GM18868 (cell line): Measurements from ENCODE around the gene IFITM10.
"Not testable (repeated sequence)": the region's sequence is repeated elsewhere in the genome, so short reads cannot be mapped to it uniquely, and the experiment has no call there.

Experiments
- ATAC-seq: cut with Tn5 transposase; IDR thresholded peaks from one replicate; pipeline ENCODE4 v1.9.1; 2021; ENCODE audit warnings: mild to moderate bottlenecking, moderate library complexity; ENCODE audit not compliant: unreplicated experiment

The IFITM10 gene

DNA sequence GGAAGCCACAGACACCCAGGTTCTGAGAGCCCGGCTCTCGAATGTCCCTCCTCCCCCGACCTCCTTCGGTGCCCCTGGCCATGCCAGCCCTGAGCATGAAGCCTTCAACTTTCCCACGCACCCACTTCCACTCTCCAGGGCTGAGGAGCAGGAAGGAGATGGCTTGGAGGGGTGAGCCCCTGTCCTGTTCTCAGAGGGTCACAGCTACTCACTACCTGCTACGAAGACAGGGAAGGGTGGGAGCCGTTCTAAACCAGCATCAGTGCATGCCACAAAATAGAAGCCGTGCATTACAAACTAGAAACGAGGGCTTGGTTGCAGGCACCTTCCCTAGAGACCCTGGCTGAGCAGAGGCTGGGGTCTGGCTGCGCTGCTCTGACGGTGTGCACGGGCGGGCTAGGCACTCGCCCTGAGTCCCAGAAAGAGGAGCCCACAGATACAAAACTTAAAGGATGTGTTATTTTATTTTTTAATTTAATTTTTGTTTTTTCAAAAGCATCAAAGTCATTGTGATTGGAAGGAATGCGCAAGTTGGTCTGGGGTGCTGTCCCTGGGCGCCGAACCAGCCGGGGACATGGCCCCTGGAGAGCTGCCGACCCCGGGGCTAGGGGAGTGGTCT lies 57.6 kb downstream of the IFITM10 start:
- ATAC-seq = no peak

DNA sequence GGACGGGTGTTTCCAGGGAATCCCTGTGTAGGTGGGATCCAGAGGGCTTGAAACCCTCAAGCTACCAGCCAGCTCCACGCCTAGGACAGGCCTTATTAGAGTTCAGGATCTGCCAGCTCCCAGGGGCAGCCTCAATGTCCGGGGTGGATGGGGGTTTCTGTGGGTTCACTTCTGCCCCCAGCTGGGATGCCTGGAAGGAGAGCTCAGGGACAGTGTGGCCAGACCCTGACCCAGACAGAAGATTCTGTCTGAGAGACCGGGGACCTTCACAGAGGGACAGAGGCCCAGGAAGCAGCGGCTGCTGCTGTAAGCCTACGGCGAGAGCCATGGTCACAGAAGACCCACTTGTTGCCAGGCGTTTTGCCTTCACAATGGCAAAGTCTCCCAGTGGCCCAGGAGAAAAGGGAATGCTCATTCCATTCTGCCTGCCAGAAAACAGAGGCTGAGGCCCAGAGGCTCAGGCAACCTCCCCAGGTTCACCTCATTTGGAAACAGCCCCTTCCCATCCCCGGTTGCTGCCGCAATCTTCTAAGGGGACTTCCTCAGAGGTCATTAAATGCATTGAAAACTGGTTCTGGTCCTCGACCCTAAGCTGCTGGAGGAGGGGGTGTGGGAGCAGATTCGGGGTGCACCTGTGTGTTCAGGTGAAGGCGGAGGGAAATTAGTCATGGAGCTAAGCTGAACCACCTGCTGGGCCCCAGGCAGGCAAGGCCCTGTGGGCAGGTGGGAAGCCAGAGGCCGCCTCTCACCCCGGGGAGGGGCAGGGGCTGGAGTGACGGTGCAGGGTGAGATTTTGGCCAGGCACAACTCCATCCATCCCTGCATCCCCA lies 58.3 kb downstream of the IFITM10 start:
- no peak for ATAC-seq

DNA sequence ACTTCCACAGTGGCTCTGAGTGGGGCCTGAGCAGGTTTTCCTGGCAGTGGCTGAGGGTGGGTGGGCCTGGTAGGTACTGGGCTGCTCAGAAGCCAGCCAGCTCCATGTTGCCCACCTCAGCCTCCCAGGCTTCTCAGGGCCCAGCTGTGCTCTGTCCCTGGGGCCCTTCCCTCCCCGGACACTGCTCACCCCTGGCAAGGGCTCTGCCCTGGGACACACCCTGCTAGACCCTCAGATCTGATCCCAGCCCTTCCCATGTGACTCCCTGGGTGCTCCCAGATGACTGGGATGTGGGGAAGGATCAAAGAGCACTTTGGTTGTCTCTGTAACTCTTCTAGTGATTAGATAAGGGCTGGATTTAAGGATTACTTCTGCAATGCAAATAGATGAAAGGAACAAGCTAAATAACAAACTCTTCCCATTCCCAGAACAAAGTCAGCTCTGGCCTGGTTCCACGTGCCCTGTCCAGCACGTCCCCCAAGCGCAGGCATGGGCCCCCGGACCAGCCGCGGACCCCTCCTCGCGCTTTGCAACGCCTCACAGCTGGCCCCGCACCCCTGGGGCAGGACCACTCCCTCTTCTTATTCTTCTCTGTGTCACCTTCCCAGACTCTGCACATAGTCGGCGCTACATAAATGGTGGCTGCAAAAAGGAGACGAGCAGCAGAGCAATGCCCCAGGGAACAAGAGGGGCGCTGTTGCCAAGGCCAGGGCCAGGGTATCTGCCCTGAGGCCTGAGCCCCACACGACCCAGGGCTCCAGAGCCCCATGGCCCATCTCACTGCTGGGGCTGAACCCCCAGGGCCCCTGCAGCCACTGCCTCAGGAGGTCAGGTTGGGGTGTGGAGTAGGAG lies 59.1 kb downstream of the IFITM10 start:
- ATAC-seq = no peak

DNA sequence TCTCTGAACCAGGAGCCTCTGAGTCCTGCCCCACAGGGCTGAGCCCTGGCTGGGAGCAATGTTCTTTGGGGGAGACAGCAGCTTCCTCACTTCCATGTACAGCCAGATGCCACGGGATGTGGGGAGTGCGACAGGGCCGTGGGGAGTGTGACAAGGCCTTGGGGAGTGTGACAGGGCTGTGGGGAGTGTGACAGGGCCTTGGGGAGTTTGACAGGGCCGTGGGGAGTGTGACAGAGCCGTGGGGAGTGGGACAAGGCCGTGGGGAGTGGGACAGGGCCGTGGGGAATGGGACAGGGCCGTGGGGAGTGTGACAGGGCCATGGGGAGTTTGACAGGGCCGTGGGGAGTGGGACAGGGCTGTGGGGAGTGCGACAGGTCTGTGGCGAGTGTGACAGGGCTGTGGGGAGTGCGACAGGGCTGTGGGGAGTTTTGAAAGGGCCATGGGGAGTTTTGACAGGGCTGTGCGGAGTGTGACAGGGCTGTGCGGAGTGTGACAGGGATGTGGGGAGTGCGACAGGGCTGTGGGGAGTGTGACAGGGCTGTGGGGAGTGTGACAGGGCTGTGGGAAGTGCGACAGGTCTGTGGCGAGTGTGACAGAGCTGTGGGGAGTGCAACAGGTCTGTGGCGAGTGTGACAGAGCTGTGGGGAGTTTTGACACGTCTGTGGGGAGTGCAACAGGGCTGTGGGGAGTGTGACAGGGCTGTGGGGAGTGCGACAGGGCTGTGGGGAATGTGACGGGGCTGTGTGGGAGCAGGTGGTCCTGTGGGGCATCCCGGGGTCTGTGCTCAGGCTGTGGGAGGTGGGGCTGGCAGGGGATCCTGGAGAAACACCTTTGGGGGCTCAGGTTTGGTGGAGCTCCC lies 60.0 kb downstream of the IFITM10 start:
- no peak for ATAC-seq

DNA sequence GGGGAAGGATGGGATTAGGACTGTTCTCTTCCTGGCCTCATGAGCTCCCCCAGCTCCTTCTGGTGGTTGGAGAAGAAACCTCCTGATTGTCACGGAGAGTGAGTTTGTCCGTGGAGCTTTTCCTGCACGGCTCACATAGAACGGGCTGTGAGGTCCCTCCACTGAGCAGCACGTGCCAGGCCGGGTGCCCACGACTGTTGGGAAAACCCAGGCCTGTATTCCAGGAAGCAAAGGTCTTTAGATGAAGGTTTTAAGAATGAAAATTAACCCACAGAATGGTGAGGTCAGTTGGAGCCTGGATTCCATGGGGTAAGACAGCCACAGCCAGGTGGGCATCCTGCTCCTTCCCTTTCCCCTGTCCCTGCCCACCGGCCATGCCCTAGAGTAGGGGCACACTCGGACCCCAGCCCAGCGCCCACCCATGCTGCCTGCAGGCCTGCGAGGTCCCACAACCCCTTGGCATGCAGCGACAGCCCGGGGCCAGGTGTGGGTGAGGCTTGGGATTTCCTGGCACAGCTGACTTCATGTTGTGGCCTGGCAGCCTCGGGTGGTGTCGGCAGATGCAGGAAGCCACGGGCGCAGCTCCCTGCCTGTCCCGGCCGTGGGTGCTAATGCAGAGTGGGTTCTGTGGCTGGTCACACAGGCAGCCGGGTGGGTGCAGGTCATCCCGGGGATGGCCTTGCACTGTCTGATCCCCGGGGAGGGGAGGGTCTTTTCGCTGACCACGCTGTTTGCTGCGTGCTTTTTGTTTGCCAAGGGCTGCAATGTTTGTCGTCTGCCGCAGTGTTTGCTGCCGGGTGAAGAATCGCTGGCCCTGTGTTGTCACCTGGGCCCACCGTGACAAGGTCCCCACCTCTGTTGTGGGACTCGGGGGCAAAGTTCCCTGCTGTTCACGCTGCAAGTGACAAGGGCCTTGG lies 60.9 kb downstream of the IFITM10 start:
- ATAC-seq = not testable (repeated sequence)

DNA sequence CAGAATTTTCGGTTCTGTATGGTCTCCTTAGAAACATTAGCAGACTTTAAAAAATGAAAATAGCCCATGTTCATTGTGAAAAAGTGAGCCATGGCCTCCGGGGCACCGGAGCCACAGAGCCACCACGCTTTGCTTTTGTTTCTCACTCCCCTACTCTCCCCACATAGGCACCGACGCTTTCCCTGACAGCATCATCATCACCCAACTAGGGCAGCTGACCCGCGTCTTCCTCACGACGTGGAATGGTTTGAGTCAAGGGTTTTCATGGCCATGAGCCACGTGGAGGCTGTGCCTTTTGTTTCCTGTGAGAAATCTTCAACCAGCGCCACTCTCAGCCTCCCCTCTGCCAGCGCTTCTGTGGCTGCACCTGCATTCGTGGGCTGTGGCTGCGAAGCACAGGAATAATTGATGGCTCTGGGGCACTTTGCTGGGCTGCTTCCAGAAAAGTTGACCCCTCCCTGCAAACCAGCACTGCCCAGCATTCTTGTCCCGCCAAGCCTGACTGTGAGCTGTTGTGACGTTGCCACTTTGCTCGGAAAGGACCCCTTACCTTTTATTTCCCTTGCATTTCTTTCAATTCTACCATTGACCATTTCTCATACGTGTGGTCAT lies 62.0 kb downstream of the IFITM10 start:
- ATAC-seq = not testable (repeated sequence)

- ATAC-seq = not testable (repeated sequence)
Observed at GRCh38 chr11:1686220-1686619, 64.2 kb downstream of the IFITM10 start.

DNA sequence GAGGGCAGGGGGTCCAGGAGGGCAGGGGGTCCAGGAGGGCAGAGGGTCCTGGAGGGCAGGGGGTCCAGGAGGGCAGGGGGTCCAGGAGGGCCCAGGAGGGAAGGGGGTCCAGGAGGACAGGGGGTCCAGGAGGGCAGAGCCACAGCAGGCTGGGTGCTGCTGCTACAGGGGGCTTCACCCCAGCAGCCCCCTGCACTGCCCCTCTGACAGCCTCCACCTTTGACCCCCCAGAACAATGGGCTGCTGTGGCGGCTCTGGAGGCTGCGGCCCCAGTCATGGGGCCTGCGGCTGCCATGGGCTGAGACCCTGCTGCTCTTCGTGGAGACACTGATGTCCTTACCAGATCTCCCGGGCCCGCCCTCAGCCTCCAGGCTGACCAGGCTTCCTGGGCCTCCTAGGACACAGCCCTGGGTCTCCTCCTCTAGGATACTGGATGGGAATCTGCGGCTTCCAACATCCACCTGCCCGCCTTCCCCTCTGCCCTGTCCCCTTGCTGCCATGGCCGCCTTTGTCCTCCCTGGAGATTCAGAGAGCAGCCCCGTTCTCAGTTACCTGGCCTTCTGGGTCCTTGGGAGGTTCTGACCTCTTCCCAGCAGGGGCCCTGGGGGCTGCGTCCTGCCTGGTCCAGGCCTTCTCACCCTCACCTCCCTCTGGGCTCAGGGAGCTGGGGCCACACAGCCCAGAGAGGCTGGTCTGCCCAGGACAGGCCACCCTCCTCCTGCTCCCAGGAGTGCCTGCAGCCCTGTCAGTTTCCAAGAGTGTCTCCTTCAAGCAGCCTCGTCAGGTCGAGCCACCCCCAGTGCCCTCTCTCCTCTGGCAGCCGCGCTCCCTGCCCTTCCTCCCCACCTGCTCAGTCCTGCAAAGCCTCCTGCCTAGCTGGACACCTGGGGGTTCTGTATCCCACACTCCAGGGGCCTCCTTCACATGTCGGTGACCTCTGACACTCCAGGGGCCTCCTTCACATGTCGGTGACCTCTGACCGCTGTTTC lies 65.2 kb downstream of the IFITM10 start:
- not testable (repeated sequence) for ATAC-seq

- ATAC-seq = not testable (repeated sequence)
Observed at GRCh38 chr11:1683904-1684572, 66.4 kb downstream of the IFITM10 start.

DNA sequence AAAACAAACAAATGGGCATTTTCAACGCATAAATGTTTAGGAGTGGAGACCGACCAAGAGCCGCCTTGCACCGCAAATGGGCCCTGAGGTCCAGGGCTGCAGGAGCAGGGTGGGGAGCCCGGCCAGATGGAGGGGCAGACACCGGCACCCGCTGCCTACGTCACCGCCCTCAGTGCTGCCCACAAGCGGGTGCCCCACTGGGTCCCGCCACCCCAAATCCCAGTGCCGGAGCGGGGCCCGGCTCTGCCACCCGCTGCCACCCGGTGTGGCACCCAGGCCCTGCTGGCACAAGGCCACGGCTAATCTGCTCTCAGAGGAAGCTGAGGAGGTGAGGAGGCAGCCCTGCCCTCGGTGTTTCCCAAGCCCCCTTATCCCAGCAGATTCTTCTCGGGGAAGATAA lies 67.2 kb downstream of the IFITM10 start:
- not testable (repeated sequence) for ATAC-seq
